GM21717 (cell line): ENCODE measurements around the gene MAPT.
"Not testable (repeated sequence)": the region's sequence is repeated elsewhere in the genome, so short reads cannot be mapped to it uniquely, and the experiment has no call there.

Experiments
- ATAC-seq: cut with Tn5 transposase; IDR thresholded peaks from one replicate; pipeline ENCODE4 v1.9.1; 2021; ENCODE audit warnings: mild to moderate bottlenecking, moderate library complexity; ENCODE audit not compliant: unreplicated experiment

Gene MAPT

DNA sequence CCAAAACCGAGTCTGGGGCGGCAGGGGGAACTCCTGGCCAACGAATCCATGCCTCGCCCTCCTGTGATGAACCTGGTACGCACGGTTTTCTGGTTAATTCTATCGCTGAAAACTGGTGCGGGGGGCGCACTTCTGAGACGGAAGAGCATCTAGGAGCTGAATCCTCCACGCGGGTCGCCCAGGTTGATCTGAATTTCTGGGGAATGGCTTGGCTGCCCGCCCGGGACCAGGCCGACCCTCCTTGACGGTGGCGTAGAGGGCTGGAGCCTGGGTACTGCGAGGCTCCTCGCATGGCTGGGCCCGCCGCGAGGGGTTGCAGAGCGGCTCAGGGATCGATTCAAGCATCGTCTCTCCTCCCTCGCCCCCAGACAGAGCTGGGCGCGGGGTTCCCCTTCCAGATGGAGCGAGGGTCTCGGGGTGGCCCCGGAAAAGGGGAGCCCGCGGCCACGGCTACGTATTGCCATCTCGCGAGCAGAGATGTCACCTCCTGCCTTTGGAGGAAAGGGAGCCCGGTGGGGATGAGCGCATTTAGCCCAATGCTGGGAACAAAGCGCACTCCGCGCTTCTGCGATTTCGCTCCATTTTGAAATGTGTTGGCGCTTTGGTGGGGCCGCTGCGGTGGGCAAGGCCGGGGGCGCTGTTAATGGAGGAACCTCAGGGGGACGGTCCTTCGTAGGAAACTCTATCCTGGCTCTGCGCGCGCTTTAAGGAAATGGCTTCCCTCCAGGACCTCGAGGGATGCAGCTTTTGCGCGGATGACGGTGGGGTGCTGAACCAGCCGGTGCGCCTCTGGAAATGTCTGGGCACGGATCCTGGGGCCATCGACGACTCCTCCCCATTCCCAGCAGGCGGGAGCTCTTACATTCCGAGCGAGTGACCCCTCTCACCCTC lies 2.7 kb downstream of the MAPT start:
- no peak for ATAC-seq

- no peak for ATAC-seq
These were observed 5.8 kb downstream of the MAPT start for GRCh38 chr17:45900136-45900535.

DNA sequence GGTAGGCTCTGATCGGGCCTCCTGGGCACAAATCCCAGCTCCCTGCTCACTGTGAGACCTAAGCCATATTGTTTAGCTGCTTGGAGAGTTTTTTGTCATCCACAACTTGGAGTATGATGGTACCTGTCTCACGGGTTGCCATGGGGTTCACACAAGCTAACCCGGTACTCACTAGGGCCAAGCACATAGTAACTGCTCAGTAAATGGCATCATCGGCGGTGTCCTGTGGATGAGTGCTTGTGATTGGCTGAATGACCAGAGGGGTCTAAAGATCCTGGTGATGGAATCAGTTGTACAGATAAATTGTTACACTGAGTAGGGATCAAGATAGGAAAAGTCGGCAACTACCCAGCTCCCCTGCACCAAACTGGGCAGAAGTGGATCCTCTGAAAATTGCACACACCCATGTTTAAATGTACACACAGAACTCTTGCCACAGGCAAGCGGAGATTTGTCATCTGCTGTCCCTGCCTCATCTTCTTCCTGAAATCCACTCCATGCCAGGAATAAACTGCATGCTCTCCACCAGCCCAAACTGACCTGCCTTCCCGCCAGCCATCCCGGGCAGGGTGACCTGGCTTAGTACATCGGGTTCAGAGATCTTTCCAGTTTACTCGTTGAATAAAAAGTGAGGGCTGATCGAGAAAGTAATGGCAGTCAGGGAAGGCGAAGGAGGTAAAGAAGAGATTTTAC lies 6.5 kb downstream of the MAPT start:
- ATAC-seq, result no peak

DNA sequence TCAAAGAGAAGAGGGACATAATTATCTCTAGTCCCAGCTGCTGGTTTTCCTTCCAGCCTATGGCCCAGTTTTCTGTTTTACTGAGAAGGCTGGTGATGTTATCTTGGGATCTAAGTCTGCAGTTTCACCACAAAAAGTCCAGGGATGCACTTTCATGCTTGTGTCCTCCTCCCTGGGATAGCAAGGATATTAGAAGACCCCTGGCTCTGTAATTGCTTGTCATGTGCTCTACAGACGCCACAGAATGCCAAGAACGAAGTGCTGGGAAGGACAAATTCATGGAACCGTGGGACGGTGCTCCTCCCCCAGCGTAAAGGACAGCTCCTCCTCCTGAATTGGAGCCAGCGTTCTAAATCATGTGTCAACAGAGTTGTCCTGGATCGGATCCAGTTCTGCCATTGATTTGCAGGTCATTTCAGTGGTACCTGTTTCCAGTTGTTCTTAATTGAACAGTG lies 8.6 kb downstream of the MAPT start:
- no peak for ATAC-seq

DNA sequence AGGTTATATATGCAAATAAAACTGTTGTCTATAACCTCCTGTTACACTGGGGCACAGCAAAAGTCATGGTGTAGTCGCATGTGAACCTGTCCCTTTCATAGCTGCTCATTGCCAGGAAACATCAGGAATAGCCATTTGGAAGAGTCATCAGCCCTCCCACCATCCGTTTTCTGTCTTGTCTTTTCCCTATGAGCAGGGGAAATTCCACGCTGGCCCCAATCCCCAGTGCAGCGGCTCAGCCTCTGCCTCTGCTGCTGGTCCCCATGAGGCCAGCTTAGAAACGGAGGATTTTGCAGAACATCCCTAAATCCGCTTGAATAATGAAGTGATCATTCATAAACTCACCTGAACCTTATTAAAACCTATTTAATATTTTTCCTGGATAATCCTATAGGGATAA lies 10.5 kb downstream of the MAPT start:
- no peak for ATAC-seq

- no peak for ATAC-seq
These were observed 11.5 kb downstream of the MAPT start for GRCh38 chr17:45905814-45906213.

- no peak for ATAC-seq
These were observed 11.9 kb downstream of the MAPT start for GRCh38 chr17:45906237-45906636.

- no peak for ATAC-seq
These were observed 12.7 kb downstream of the MAPT start for GRCh38 chr17:45906927-45907622.

GRCh38 chr17:45907750-45908395 lies 13.5 kb downstream of the MAPT start:
- no peak for ATAC-seq

- no peak for ATAC-seq
These were observed 14.1 kb downstream of the MAPT start for GRCh38 chr17:45908460-45908859.

DNA sequence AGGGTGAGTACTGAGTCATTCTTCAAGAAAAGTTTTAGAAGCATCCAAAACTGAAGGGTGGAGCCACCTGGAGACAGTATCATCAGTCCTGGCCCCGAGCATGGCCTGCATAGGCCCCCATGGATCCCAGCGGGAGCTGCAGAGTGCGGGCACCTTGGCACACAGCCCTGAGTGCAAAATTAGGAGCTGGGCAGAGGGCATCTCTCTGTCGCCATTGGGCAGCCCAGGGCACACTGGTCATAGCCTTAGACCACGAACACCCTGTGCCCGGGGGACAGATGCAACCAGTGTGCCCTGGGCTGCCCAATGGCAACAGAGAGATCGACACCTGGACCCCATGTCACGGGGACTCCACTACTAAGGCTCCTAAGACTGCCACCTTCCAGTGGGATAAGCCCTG lies 14.6 kb downstream of the MAPT start:
- ATAC-seq, result no peak

DNA sequence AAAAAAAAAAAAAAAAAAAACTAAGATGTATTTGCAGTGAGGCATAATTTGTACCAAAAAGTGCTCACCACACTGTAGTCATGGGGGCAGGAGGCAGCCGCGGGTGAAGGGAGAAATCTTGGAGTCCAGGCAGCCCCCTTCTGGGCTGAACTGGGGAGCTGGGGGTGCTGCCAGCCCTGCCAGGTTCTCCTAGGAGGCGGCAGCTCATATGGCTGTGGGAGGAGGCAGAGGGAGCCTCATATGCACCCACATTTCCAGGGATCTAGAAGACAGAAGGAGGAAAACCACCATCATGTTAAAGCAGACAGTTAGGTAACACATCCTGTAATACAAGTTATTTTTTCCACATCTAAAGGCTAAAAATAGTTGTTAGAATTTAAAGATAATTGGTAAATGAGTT lies 16.3 kb downstream of the MAPT start:
- ATAC-seq, result no peak

DNA sequence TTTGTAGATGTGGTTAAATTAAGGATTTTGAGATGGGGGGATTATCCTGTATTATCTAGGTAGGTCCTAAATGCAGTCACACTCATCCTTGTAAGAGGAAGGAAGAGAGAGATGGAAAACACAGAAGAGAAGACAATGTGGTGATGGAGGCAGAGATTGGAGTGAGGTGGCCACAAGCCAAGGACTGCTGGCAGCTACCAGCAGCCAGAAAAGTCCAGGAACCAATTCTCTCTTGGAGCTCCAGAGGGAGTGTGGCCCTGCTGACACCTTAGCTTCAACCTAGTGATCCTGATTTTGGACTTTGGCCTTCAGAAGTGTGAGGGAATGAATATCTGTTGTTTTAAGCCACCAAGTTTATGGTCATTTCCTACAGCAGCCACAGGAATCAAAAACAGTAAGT lies 18.0 kb downstream of the MAPT start:
- ATAC-seq, result no peak

- not testable (repeated sequence) for ATAC-seq
These were observed 18.7 kb downstream of the MAPT start for GRCh38 chr17:45913030-45913429.

GRCh38 chr17:45914047-45914717 lies 19.8 kb downstream of the MAPT start:
- ATAC-seq, result no peak

- no peak for ATAC-seq
These were observed 20.9 kb downstream of the MAPT start for GRCh38 chr17:45915263-45915662.

- no peak for ATAC-seq
These were observed 22.7 kb downstream of the MAPT start for GRCh38 chr17:45917081-45917480.

GRCh38 chr17:45918241-45918745 lies 23.9 kb downstream of the MAPT start:
- ATAC-seq, result no peak

- ATAC-seq, result no peak
These were observed 24.8 kb downstream of the MAPT start for GRCh38 chr17:45919136-45919535.

GRCh38 chr17:45920083-45920482 lies 25.7 kb downstream of the MAPT start:
- no peak for ATAC-seq
